ENCODE measurements around the gene YWHAG.
"Not testable (repeated sequence)": the region's sequence is repeated elsewhere in the genome, so short reads cannot be mapped to it uniquely, and the experiment has no call there.

Gene YWHAG

GRCh38 chr7:76358481-76359110 is at the start of gene YWHAG:
TSS of gene YWHAG (minus strand) at chr7:76358991. CDS start at chr7:76358808, 183 bp downstream.
- DNase-seq, result peak; percentile 89

GRCh38 chr7:76408121-76408560 is 49.4 kb upstream of the YWHAG start:
- DNase-seq, result no peak

DNA sequence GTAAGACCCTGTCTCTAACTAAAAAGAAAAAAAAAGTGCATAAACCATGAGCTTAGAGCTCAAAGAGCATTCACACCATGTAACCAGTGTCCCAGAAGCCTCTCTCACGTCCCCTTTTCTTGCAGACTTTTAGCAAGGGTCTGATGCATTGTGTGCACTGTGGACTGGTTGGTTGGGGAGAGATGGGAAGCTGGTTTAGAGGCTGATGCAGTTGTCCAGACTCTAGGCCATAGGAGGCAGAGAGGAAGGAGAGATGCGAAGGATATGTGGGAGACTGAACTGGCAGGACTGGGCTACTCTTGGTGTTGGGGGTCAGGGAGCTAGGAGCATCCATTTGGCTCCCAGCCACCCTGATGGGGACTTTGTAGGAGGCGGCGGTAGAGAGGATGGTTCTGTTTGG is 48.9 kb upstream of the YWHAG start:
- no peak for DNase-seq

GRCh38 chr7:76405738-76406137 is 46.9 kb upstream of the YWHAG start:
- no peak for DNase-seq

- no peak for DNase-seq
Observed at GRCh38 chr7:76403780-76404494, 45.1 kb upstream of the YWHAG start.

- not testable (repeated sequence) for DNase-seq
Observed at GRCh38 chr7:76403097-76403496, 44.3 kb upstream of the YWHAG start.

- no peak for DNase-seq
Observed at GRCh38 chr7:76400248-76400647, 41.5 kb upstream of the YWHAG start.

- DNase-seq, result peak; percentile 68
Observed at GRCh38 chr7:76397409-76398183, 38.8 kb upstream of the YWHAG start.

GRCh38 chr7:76396864-76397263 is 38.1 kb upstream of the YWHAG start:
- DNase-seq, result no peak

DNA sequence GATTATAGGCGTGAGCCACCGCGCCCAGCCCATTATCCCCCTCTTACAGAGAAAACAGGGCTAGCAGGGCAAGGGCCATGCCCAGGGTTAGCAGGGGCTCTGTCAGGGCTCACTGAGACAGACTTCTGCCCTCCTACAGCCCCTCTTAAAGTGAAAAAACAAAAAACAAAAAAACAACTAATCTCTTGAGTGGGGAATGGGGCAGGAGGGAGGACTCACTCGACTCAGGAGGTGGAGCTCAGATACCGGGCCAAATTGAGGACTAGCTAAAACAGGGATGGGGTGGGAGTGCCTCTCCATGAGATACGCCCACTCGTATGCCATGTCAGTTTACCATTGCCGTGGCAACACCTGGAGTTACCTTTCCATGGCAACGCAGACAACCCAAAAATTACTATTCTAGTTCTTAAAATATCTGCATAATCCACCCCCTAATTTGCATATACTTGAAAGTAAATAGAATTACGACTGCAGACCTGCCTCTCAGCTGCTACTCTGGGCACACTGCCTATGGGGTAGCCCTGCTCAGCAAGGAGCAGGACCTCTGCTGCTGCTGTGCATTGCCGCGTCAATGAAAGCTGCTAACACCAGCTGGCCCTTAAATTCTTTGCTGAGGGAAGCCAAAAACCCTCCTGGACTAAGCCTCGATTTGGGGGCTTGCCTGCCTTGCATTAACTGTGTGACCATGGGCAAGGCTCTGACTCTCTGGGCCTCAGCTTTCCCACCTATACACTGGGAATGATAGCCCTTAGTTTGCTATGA is 37.4 kb upstream of the YWHAG start:
- DNase-seq, result peak; percentile 44

DNA sequence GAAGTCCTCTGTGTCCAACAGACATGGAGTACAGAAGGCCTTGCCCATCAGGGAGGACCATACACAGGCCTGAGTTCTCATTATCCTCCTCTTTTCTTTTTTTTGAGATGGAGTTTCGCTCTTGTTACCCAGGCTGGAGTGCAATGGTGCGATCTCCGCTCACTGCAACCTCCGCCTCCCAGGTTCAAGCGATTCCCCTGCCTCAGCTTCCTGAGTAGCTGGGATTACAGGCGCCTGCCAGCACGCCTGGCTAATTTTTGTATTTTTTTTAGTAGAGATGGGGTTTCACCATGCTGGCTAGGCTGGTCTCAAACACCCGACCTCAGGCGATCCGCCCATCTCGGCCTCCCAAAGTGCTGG is 36.8 kb upstream of the YWHAG start:
- DNase-seq, result not testable (repeated sequence)

GRCh38 chr7:76394957-76395356 is 36.2 kb upstream of the YWHAG start:
- no peak for DNase-seq

- DNase-seq, result peak; percentile 85
Observed at GRCh38 chr7:76393116-76394031, 34.6 kb upstream of the YWHAG start.

- no peak for DNase-seq
Observed at GRCh38 chr7:76392531-76393115, 33.8 kb upstream of the YWHAG start.

- DNase-seq, result no peak
Observed at GRCh38 chr7:76390092-76390491, 31.3 kb upstream of the YWHAG start.

DNA sequence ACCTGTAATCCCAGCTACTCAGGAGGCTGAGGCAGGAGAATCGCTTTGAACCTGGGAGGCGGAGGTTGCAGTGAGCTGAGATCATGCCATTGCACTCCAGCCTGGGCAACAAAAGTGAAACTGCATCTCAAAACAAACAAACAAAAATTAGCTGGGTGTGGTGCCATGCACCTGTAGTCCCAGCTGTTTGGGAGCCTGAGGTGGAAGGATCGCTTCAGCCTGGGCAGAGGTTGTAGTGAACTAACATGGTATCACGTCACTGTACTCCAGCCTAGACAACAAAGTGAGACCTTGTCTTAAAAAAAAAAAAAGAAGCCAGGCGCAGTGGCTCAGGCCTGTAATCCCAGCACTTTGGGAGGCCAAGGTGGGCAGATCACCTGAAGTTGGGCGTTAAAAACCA is 29.0 kb upstream of the YWHAG start:
- not testable (repeated sequence) for DNase-seq

- DNase-seq, result no peak
Observed at GRCh38 chr7:76386691-76387260, 28.0 kb upstream of the YWHAG start.

DNA sequence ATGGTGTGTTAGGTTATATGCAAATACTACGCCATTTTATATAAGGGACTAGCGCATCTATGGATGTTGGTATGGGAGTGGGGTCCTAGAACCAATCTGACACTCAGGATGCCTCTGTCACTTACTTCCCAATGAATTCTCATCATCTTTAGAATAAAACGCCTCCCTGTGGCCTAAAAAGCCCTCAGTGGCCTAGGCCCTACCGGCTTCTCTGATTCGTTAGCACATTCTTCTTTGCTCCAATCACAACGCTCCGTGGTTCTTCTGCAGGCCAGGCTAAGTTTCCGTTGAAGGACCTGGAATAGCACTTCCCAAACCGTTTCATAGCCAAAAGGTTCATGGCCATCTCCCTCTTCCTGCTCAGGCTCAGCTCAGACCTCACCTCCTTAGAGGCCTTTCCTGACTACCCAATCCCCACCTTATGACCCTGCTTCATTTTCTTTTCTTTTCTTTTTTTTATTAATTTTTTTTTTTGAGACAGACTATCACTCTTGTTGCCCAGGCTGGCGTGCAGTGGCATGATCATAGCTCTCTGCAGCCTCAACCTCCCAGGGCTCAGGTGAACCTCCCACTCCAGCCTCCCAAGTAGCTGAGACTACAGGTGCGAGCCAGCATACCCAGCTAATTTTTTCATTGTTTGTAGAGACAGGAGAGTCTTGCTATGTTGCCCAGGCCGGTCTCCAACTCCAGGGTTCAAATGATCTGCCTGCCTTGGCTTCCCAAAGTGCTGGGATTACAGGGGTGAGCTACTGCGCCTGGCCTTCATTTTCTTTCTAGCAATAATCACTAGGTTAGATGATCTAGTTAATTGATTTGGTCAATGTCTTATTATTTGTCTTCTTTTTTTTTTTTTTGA is 24.5 kb upstream of the YWHAG start:
- no peak for DNase-seq

DNA sequence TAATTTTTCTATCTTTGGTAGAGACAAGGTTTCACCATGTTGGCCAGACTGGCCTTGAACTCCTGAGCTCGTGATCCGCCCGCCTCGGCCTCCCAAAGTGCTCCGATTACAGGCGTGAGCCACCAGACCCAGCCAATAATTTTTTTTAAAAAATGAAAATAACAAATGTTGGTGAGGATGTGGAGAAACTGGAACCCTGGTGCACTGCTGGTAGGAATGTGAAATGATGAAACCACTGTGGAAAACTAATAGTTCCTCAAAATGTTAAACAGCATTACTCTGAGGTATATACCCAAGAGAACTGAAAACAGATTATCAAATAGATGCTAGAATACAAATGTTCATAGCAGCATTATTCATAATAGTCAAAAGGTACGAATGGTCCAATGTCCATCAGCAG is 23.0 kb upstream of the YWHAG start:
- no peak for DNase-seq

DNA sequence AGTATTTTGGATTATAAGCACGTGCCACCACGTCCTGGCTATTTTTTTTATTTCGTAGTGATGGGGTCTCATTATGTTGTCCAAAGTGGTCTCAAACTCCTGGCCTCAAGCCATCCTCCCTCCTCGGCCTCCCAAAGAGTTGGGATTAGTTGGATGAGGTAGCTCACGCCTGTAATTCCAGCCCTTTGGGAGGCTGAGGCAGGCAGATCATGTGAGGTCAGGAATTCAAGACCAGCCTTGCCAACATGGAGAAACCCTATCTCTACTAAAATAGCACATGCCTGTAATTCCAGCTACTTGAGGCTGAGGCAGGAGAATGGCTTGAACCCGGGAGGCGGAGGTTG is 21.8 kb upstream of the YWHAG start:
- DNase-seq, result no peak
